Peyer's patch (tissue), 4 donors: ENCODE results near the gene ADGRF1. TPM values are rescaled to one million over a fixed set of nuclear protein-coding genes. Genes with fewer than 3 reads are reported as not detected.

Source experiments
- DNase-seq, 3 donors: peaks; one replicate each; pipeline ENCODE4 v3.0.0-alpha.2; 2017 to 2019
- H3K27ac ChIP-seq, 4 donors: fragments of 200-600 bp; sonication (generic); one replicate each; pipeline ENCODE4 v1.5.1; 2016 to 2019
- H3K27me3 ChIP-seq, 2 donors: fragments of 200-600 bp; sonication (generic); one replicate each; pipeline ENCODE4 v1.5.1; 2019
- H3K36me3 ChIP-seq, 3 donors: fragments of 200-600 bp; sonication (generic); one replicate each; pipeline ENCODE4 v1.5.1; 2016 to 2019
- H3K4me1 ChIP-seq, 4 donors: fragments of 200-600 bp; sonication (generic); one replicate each; pipeline ENCODE4 v1.5.1; 2016 to 2019
- H3K4me3 ChIP-seq, 4 donors: fragments of 200-600 bp; sonication (generic); 1 replicate in 3 of 4; 2 replicates in 1 of 4; pipeline ENCODE4 v1.5.1; 2016 to 2019; ENCODE audit warnings: mild to moderate bottlenecking in 1 of 4
- H3K9me3 ChIP-seq, 4 donors: fragments of 200-600 bp; sonication (generic); one replicate each; pipeline ENCODE4 v1.5.1; 2016 to 2019; ENCODE audit warnings: mild to moderate bottlenecking in 1 of 4
- POLR2A ChIP-seq, 2 donors: fragments of 450-650 bp; IDR thresholded peaks; one replicate each; pipeline ENCODE4 v1.5.1; 2017; ENCODE audit warnings: antibody characterized with exemption in 2 of 2, mild to moderate bottlenecking in 2 of 2, moderate library complexity in 2 of 2
- total RNA-seq, 4 donors: library from RNA; depleted of rRNA; stranded (reverse); fragments of >200 nt; gene quantifications; one replicate each; pipeline ENCODE4 v1.1.0, GENCODE V29; 2016
- TF ChIP-seq, protein P1 (sequence below), 6 experiments: fragments of 450-650 bp in 4 of 6; fragments of 200-600 bp in 2 of 6; sonication (generic) in 1 of 6; IDR thresholded peaks; one replicate each; pipeline ENCODE4 v1.5.1; 2017 to 2019; ENCODE audit warnings: antibody characterized with exemption in 6 of 6, mild to moderate bottlenecking in 3 of 6, moderate library complexity in 1 of 6

ADGRF1 gene
- total RNA-seq, 4 donors from 2014 or later = 7.4 to 22.6 (median 13.5) TPM; not detected in 1

DNA sequence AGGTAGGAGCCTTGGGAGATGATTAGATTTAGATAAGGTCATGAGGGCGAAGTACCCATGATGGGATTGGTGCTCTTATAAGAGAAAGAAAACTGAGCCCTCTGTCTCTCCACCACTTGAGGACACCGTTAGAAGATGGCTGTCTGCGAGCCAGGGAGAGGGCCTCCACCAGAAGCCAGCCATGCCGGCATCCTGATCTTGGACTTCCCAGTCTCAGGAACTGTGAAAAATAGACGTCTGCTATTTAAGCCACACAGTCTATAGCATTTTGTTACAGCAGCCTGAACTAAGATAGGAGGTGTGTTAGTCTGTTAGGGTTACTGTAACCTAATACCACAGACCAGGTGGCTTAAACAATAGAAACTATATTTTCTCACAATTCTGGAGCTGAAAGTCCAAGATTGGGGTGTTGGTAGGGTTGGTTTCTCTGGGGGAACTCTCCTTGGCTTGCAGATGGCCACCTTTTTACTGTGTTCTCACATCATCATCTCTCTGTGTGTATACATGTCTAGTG lies 38.0 kb upstream of the ADGRF1 start:
- TF ChIP-seq POLR2A (IDR thresholded peaks at IDR 0.05) = no peak
- TF ChIP-seq, protein P1, sequence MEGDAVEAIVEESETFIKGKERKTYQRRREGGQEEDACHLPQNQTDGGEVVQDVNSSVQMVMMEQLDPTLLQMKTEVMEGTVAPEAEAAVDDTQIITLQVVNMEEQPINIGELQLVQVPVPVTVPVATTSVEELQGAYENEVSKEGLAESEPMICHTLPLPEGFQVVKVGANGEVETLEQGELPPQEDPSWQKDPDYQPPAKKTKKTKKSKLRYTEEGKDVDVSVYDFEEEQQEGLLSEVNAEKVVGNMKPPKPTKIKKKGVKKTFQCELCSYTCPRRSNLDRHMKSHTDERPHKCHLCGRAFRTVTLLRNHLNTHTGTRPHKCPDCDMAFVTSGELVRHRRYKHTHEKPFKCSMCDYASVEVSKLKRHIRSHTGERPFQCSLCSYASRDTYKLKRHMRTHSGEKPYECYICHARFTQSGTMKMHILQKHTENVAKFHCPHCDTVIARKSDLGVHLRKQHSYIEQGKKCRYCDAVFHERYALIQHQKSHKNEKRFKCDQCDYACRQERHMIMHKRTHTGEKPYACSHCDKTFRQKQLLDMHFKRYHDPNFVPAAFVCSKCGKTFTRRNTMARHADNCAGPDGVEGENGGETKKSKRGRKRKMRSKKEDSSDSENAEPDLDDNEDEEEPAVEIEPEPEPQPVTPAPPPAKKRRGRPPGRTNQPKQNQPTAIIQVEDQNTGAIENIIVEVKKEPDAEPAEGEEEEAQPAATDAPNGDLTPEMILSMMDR (IDR thresholded peaks at IDR 0.05) = no peak
- H3K27me3 ChIP-seq = no peaks in the 10 kb centered on the region
- H3K4me1 ChIP-seq = peaks cover 0 to 19% (median 0%) of the 10 kb centered on the region in 4 donors
- H3K4me3 ChIP-seq = no peak overlapping the region
- H3K9me3 ChIP-seq = no peaks in the 10 kb centered on the region
- H3K27ac ChIP-seq = no peak overlapping the region
- H3K36me3 ChIP-seq = no peaks in the 10 kb centered on the region
- DNase-seq = no peak

GRCh38 chr6:47079638-47080037 lies 37.5 kb upstream of the ADGRF1 start:
- Histone ChIP-seq H3K27ac (no peak overlapping the region), H3K27me3 (no peaks in the 10 kb centered on the region), H3K36me3 (no peaks in the 10 kb centered on the region), H3K4me1 (peaks cover 0 to 19% (median 0%) of the 10 kb centered on the region in 4 donors), H3K9me3 (no peaks in the 10 kb centered on the region), H3K4me3 (no peak overlapping the region)
- DNase-seq = no peak
- no peak for TF ChIP-seq POLR2A (IDR thresholded peaks at IDR 0.05)
- TF ChIP-seq, protein P1 (IDR thresholded peaks at IDR 0.05) = peak in 1 of 6 experiments; percentile 12

- TF ChIP-seq, protein P1 (IDR thresholded peaks at IDR 0.05) = no peak
- no peak for TF ChIP-seq POLR2A (IDR thresholded peaks at IDR 0.05)
- Histone ChIP-seq H3K9me3 (no peaks in the 10 kb centered on the region), H3K27me3 (no peaks in the 10 kb centered on the region), H3K27ac (no peak overlapping the region), H3K36me3 (no peaks in the 10 kb centered on the region), H3K4me3 (no peak overlapping the region), H3K4me1 (peaks cover 0 to 16% (median 0%) of the 10 kb centered on the region in 4 donors)
- no peak for DNase-seq
Observed at GRCh38 chr6:47078991-47079390, 36.9 kb upstream of the ADGRF1 start.

DNA sequence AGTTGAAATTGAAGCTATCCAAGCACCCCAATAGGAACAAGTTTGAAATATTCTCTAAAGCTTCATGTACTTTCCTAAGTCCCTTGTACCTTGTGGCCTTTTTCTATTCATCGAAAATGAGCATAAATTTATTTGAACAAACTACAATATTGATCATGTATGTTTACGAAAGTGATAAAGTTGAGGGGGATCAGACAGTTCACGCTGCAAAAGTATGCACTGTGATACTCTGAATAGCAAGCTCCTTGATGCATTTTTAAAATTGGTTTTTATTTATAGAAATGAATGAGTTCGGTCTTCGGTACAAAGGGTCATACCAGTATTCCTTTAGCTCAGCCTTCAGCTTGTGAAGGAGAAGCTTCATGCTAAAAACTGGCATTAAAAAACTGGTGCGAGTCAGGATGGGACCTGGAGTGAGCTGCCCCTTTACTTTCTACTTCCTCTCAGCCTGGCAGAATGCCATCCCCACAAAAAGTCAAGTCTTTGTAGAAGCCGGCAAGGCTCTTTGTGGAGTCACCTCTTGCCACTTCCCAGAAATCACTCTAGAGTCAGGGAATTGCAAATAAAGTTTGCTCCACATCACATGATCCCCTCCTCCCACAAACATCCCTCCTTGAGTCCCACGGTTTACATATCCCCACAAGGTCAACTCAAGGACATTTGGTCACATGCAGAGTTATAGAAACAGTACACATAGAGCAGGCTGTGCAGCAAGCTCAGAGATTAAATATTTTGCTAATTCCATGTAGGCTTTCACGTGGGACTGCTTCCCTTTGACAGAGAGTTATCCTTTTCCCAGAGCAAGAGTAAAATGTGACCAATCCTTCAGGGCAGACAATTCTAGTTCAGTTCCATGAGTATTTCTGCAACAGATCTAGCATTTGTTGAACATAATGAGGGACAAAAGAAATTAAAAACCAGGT lies 34.6 kb upstream of the ADGRF1 start:
- TF ChIP-seq, protein P1 (IDR thresholded peaks at IDR 0.05) = no peak
- no peak for TF ChIP-seq POLR2A (IDR thresholded peaks at IDR 0.05)
- DNase-seq = no peak
- no peaks in the 10 kb centered on the region for H3K9me3 ChIP-seq
- no peak overlapping the region for H3K4me3 ChIP-seq
- H3K4me1 ChIP-seq = peaks cover 0 to 6% (median 0%) of the 10 kb centered on the region in 4 donors
- H3K36me3 ChIP-seq = no peaks in the 10 kb centered on the region
- peak overlapping the region in 1 of 4 donors; percentile 27 for H3K27ac ChIP-seq
- no peaks in the 10 kb centered on the region for H3K27me3 ChIP-seq

DNA sequence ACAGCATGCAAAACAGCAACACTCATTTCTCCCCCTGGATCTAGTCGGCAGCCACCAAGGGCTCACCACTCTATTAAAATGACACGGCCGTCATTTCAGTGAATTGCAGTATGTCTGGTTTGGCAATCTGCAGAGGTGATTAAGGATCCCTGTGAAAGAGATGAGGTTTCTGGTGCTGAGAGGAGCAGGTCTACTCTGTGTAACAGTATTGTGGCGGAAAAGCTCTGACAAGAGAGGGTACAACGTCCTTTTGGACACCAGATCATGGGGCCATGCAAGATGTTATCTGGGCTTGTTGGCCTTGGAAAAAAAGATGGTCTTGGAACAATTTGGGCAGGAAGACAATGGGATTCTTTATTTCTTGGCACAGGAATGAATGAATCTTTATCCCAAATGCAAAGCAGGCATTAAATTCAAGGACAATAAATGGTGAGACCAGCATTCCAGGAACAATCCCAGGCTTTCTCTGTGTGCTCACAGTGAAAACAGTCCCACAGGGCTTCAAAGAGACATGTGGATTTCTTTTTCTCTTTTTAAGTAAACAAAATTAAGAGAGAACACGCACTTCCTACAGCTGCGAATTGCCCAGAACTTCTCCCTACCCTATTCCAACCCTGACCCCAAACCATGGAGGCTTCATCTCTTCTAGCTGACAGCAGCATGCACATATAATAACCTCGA lies 33.7 kb upstream of the ADGRF1 start:
- TF ChIP-seq POLR2A (IDR thresholded peaks at IDR 0.05) = no peak
- TF ChIP-seq, protein P1 (IDR thresholded peaks at IDR 0.05) = no peak
- no peaks in the 10 kb centered on the region for H3K9me3 ChIP-seq
- H3K4me1 ChIP-seq = peaks cover 0 to 6% (median 0%) of the 10 kb centered on the region in 4 donors
- no peak overlapping the region for H3K4me3 ChIP-seq
- H3K27ac ChIP-seq = peak overlapping the region in 1 of 4 donors; percentile 27
- no peaks in the 10 kb centered on the region for H3K36me3 ChIP-seq
- no peaks in the 10 kb centered on the region for H3K27me3 ChIP-seq
- no peak for DNase-seq
